GM12865 (cell line): ENCODE measurements around the gene UAP1.
"Not testable (repeated sequence)": the region's sequence is repeated elsewhere in the genome, so short reads cannot be mapped to it uniquely, and the experiment has no call there.

Source experiments
- DNase-seq: peaks from one replicate; pipeline ENCODE4 v3.0.0; 2010; ENCODE audit warnings: low read depth
- H3K4me3 ChIP-seq: 2 replicates; pipeline ENCODE4 v1.5.1; 2011; ENCODE audit warnings: mild to moderate bottlenecking, low read depth, low read length, control low read depth
- CTCF ChIP-seq: IDR thresholded peaks from 2 replicates; pipeline ENCODE4 v1.5.1; 2011; ENCODE audit warnings: low read length, control low read depth, low read depth, inconsistent platforms; ENCODE audit not compliant: insufficient read depth; ENCODE audit errors: missing control alignments

UAP1 gene

DNA sequence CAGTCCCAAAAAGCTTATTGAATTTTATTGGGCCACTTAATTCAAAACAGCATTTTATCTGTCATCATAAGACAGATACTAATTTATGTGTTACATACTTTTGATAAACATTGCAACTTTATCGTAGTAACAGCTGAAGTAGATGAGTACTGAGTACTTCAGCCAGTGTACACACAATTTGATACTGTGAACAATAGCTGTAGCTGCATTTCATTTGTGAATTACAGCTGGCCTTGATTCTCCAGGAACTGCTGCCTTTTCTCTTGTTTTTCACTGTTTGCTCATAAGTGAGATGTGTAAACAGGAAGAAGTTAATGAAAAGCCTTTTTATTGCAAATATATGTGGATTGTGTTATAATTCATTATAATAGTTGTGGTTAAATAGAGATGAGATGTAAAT lies 10.2 kb downstream of the UAP1 start:
- H3K4me3 ChIP-seq: no peak overlapping the region

GRCh38 chr1:162573136-162573535 lies 11.6 kb downstream of the UAP1 start:
- no peak for DNase-seq
- no peak for TF ChIP-seq CTCF
- no peak overlapping the region for H3K4me3 ChIP-seq

More for the DNA sequence above, 10.2 kb downstream of the UAP1 start:
- TF ChIP-seq CTCF: no peak
- DNase-seq: no peak

- no peak overlapping the region for H3K4me3 ChIP-seq
- no peak for TF ChIP-seq CTCF
- no peak for DNase-seq
These were observed 16.7 kb downstream of the UAP1 start for GRCh38 chr1:162578071-162578700.

DNA sequence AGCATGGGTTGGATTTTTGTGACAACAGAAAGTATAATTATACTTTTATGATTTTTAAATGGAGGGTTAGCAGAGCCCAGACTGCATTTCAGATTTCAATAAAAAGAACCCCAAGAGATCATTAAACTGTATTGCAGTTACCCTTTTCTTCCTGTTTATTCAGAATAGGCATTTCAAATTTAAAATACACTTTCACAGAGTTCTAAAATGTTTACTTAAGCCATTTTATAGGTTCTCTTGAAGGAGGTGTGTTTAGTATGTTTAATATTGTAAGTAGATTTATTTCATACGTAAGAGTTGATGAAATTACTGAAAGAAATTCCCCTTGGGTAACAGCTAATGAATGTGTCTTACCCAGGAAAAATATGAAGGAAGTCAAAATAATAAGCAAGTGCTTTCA lies 17.4 kb downstream of the UAP1 start:
- TF ChIP-seq CTCF: no peak
- no peak for DNase-seq
- H3K4me3 ChIP-seq: no peak overlapping the region

- DNase-seq: no peak
- no peak overlapping the region for H3K4me3 ChIP-seq
- no peak for TF ChIP-seq CTCF
These were observed 18.8 kb downstream of the UAP1 start for GRCh38 chr1:162580308-162580707.

DNA sequence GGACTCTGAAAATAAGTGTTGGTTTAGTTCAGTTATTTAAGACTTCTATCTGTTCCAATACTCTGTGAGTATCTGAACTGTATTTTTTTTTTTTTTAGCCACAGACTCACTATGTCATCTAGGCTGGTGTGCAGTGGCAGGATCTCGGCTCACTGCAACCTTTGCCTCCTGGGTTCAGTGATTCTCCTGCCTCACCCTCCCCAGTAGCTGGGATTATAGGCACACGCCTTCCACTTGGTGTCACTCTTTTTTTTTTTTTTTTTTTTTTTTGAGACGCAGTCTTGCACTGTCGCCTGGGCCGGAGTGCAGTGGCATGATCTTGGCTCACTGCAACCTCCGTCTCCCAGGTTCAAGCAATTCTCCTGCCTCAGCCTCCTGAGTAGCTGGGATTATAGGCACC lies 21.4 kb downstream of the UAP1 start:
- not testable (repeated sequence) for DNase-seq

GRCh38 chr1:162585101-162585500 lies 23.6 kb downstream of the UAP1 start:
- DNase-seq, H3K4me3 ChIP-seq: not testable (repeated sequence)

More for the DNA sequence above, 21.4 kb downstream of the UAP1 start:
- H3K4me3 ChIP-seq: not testable (repeated sequence)

DNA sequence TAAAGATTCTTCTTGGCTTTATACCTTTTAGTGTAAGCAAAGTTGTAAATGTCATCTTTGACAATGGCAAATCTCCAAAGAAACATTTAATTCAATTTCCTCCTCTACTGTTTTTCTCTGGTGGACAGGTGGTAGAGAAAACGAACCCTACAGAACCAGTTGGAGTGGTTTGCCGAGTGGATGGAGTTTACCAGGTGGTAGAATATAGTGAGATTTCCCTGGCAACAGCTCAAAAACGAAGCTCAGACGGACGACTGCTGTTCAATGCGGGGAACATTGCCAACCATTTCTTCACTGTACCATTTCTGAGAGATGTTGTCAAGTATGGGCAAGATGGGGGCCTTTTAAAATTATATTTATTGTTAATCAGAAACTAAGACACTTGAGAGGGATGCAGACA lies 25.8 kb downstream of the UAP1 start:
- no peak overlapping the region for H3K4me3 ChIP-seq
- no peak for DNase-seq

More for the DNA sequence above, 25.8 kb downstream of the UAP1 start:
- TF ChIP-seq CTCF: no peak
